GM12878 (cell line): ENCODE data around the gene FUT6. TPM values are rescaled to one million over a fixed set of nuclear protein-coding genes. Genes with fewer than 3 reads are reported as not detected.
A peak's percentile ranks its signal among the peaks of the same experiment; 100 is the strongest.

Source experiments
- BRCA1 ChIP-seq: IDR thresholded peaks from 2 replicates; pipeline ENCODE4 v1.6.1; 2011; ENCODE audit warnings: low read depth, low read length, improper control_type of control experiment
- CBFB ChIP-seq: IDR thresholded peaks from 2 replicates; pipeline ENCODE4 v1.6.1; 2016; ENCODE audit warnings: antibody characterized with exemption, low read depth
- CHD2 ChIP-seq: IDR thresholded peaks from 2 replicates; pipeline ENCODE4 v1.6.1; 2011; ENCODE audit warnings: low read depth, low read length, improper control_type of control experiment, borderline replicate concordance
- CREB1 ChIP-seq: IDR thresholded peaks from 2 replicates; pipeline ENCODE4 v1.6.1; 2012; ENCODE audit warnings: low read depth, mild to moderate bottlenecking, inconsistent platforms
- FOXK2 ChIP-seq: fragments of 450-650 bp; IDR thresholded peaks from 2 replicates; pipeline ENCODE4 v1.6.1; 2017; ENCODE audit warnings: mild to moderate bottlenecking, moderate library complexity
- HDAC6 ChIP-seq: fragments of 200-600 bp; sonication (generic); IDR thresholded peaks from one replicate; pipeline ENCODE4 v1.8.0; 2017; ENCODE audit warnings: antibody characterized with exemption; ENCODE audit not compliant: unreplicated experiment
- IKZF1 ChIP-seq: fragments of 450-650 bp; conservative IDR thresholded peaks from 2 replicates; pipeline ENCODE4 v1.6.1; 2017; ENCODE audit warnings: antibody characterized with exemption, mild to moderate bottlenecking
- IRF5 ChIP-seq: fragments of 450-650 bp; IDR thresholded peaks from 2 replicates; pipeline ENCODE4 v1.6.1; 2017; ENCODE audit warnings: borderline replicate concordance
- NFYA ChIP-seq: IDR thresholded peaks from 2 replicates; pipeline ENCODE4 v1.6.1; 2011; ENCODE audit warnings: low read depth, mild to moderate bottlenecking, low read length, improper control_type of control experiment, borderline replicate concordance
- NR2F1 ChIP-seq: fragments of 450-650 bp; conservative IDR thresholded peaks from 2 replicates; pipeline ENCODE4 v1.6.1; 2017; ENCODE audit warnings: mild to moderate bottlenecking
- NRF1 ChIP-seq: conservative IDR thresholded peaks from 2 replicates; pipeline ENCODE4 v1.6.1; 2011; ENCODE audit warnings: mild to moderate bottlenecking, low read depth, low read length, improper control_type of control experiment
- POLR2A ChIP-seq: IDR thresholded peaks from 2 replicates; pipeline ENCODE4 v1.6.1; 2011; ENCODE audit warnings: low read depth, mild to moderate bottlenecking, low read length
- POLR2AphosphoS2 ChIP-seq: IDR thresholded peaks from 2 replicates; pipeline ENCODE4 v1.6.1; 2011; ENCODE audit warnings: low read depth, mild to moderate bottlenecking, low read length, improper control_type of control experiment, moderate library complexity
- POLR2AphosphoS5 ChIP-seq: IDR thresholded peaks from 2 replicates; pipeline ENCODE4 v1.6.1; 2011; ENCODE audit warnings: mild to moderate bottlenecking, low read length, inconsistent platforms
- POU2F2 ChIP-seq: IDR thresholded peaks from 3 replicates; pipeline ENCODE4 v1.6.1; 2011; ENCODE audit warnings: low read depth, mild to moderate bottlenecking, low read length, borderline replicate concordance
- RAD51 ChIP-seq: fragments of 450-650 bp; IDR thresholded peaks from 2 replicates; pipeline ENCODE4 v1.6.1; 2016; ENCODE audit warnings: moderate library complexity, mild to moderate bottlenecking, inconsistent platforms
- TARDBP ChIP-seq: IDR thresholded peaks from 2 replicates; pipeline ENCODE4 v1.6.1; 2016; ENCODE audit warnings: borderline replicate concordance
- ZBTB40 ChIP-seq: fragments of 450-650 bp; IDR thresholded peaks from 2 replicates; pipeline ENCODE4 v1.6.1; 2016; ENCODE audit warnings: mild to moderate bottlenecking, moderate library complexity, borderline replicate concordance
- polyA plus RNA-seq, 11 experiments: library from polyadenylated mRNA; depleted of rRNA in 4 of 11; unstranded in 6 of 11; stranded (reverse) in 5 of 11; fragments of >200 nt; fragmentation: Nextera tagmentation in 4 of 11; fragmentation: Illumina TruSeq in 1 of 11; extraction: Ambion mirVana in 4 of 11; extraction: Trizol in 1 of 11; gene quantifications; 1 replicate in 1 of 11; 2 replicates in 10 of 11; pipeline versions ENCODE4 v1.2.1 to v1.2.3, GENCODE V29; 2011 to 2016; ENCODE audit warnings: inconsistent platforms in 2 of 11, missing spikeins in 2 of 11, low read depth in 1 of 11
- total RNA-seq, 4 experiments: library from RNA; depleted of rRNA in 3 of 4; stranded (reverse); fragments of >200 nt in 3 of 4; fragmentation: Illumina TruSeq in 1 of 4; extraction: Trizol in 1 of 4; gene quantifications; 2 replicates each; pipeline versions ENCODE4 v1.2.1 to v1.2.3, GENCODE V29; 2013 to 2021
- TF ChIP-seq, protein P1 (sequence below), 3 experiments: IDR thresholded peaks in 2 of 3; conservative IDR thresholded peaks in 1 of 3; 2 replicates each; pipeline ENCODE4 v1.5.1; 2011; ENCODE audit warnings: low read depth in 3 of 3, low read length in 3 of 3, mild to moderate bottlenecking in 3 of 3, control low read depth in 2 of 3, moderate library complexity in 2 of 3, inconsistent platforms in 1 of 3, mixed read lengths in 1 of 3; ENCODE audit not compliant: control insufficient read depth in 2 of 3, insufficient read depth in 1 of 3; ENCODE audit errors: extremely low read depth in 1 of 3
- TF ChIP-seq, protein P2 (sequence below): IDR thresholded peaks from 2 replicates; pipeline ENCODE4 v1.6.1; 2012; ENCODE audit warnings: low read depth, low read length, improper control_type of control experiment

The FUT6 gene
- total and polyA plus RNA-seq, 10 of the 15 experiments (the other 5 are each of a cell fraction or from before 2014, with no cell fraction given), result not detected

- TF ChIP-seq, protein P1, sequence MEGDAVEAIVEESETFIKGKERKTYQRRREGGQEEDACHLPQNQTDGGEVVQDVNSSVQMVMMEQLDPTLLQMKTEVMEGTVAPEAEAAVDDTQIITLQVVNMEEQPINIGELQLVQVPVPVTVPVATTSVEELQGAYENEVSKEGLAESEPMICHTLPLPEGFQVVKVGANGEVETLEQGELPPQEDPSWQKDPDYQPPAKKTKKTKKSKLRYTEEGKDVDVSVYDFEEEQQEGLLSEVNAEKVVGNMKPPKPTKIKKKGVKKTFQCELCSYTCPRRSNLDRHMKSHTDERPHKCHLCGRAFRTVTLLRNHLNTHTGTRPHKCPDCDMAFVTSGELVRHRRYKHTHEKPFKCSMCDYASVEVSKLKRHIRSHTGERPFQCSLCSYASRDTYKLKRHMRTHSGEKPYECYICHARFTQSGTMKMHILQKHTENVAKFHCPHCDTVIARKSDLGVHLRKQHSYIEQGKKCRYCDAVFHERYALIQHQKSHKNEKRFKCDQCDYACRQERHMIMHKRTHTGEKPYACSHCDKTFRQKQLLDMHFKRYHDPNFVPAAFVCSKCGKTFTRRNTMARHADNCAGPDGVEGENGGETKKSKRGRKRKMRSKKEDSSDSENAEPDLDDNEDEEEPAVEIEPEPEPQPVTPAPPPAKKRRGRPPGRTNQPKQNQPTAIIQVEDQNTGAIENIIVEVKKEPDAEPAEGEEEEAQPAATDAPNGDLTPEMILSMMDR (IDR thresholded peaks at IDR 0.05 in 2 of 3, conservative IDR thresholded peaks at IDR 0.05 in 1 of 3; ENCODE audit: control insufficient read depth in 2 of 3, extremely low read depth in 1 of 3, insufficient read depth in 1 of 3, low read depth in 3 of 3, low read length in 3 of 3), result no peak
- TF ChIP-seq NRF1, result peak; percentile 31
- peak; percentile 94 for TF ChIP-seq CBFB
- TF ChIP-seq RAD51, result no peak
- TF ChIP-seq NR2F1, result peak; percentile 20; the same call in 1 of the 2 replicates
- TF ChIP-seq POU2F2, result peak; percentile 76; the same call in 1 of the 3 replicates
- TF ChIP-seq IKZF1, result peak; percentile 96
- peak; percentile 80 for TF ChIP-seq BRCA1
- TF ChIP-seq POLR2AphosphoS2, result peak; percentile 72; the same call in 1 of the 2 replicates
- no peak for TF ChIP-seq NFYA
- TF ChIP-seq FOXK2, result no peak
- TF ChIP-seq POLR2A, result peak; percentile 99
- peak; percentile 96 for TF ChIP-seq POLR2AphosphoS5
- TF ChIP-seq HDAC6, result peak; percentile 79
- TF ChIP-seq CHD2, result peak; percentile 96
- no peak for TF ChIP-seq IRF5
- TF ChIP-seq CREB1, result peak; percentile 23; the same call in 1 of the 2 replicates
- peak; percentile 29; the same call in 1 of the 2 replicates for TF ChIP-seq ZBTB40
- TF ChIP-seq, protein P2, sequence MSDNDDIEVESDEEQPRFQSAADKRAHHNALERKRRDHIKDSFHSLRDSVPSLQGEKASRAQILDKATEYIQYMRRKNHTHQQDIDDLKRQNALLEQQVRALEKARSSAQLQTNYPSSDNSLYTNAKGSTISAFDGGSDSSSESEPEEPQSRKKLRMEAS, result 0 out of 2 replicates have a peak, but pooled peaks have one; percentile 14
- no peak for TF ChIP-seq TARDBP
- TF ChIP-seq, all 136 proteins: peak for 27
Observed at GRCh38 chr19:5827891-5828660, 11.4 kb downstream of the FUT6 start (continued).
